HEK293 (cell line): Measurements from ENCODE around the gene B3GNT3.

Experiments
- CTCF ChIA-PET: fragments of 350-600 bp; formaldehyde crosslinking; extraction: SDS; loops from one replicate; lab custom pipeline; 2021; ENCODE audit warnings: antibody characterized with exemption; lab: Yijun Ruan, JAX
- POLR2A ChIA-PET: fragments of 300-600 bp; formaldehyde crosslinking; extraction: SDS; loops from one replicate; lab custom pipeline; 2020; ENCODE audit warnings: antibody characterized with exemption, inconsistent platforms; lab: Yijun Ruan, JAX
- H3K27ac ChIP-seq: fragments of 200-500 bp; sonication (Bioruptor generic); 2 replicates; pipeline ENCODE4 v1.5.1; 2014; ENCODE audit warnings: low read depth, low read length, control low read depth, inconsistent platforms; ENCODE audit errors: extremely low read depth
- H3K36me3 ChIP-seq, 2 experiments: fragments of 200-500 bp in 1 of 2; sonication (Bioruptor generic) in 1 of 2; 1 replicate in 1 of 2; 2 replicates in 1 of 2; pipeline ENCODE4 v1.5.1; 2014 to 2017; ENCODE audit warnings: inconsistent platforms in 2 of 2, low read length in 2 of 2; ENCODE audit not compliant: control insufficient read depth in 2 of 2, insufficient read depth in 1 of 2
- H3K4me1 ChIP-seq: fragments of 200-500 bp; sonication (Bioruptor generic); 2 replicates; pipeline ENCODE4 v1.5.1; 2014; ENCODE audit warnings: mild to moderate bottlenecking, low read length, inconsistent platforms; ENCODE audit not compliant: control insufficient read depth, insufficient read depth
- H3K4me3 ChIP-seq: 2 replicates; pipeline ENCODE4 v1.5.1; 2011; ENCODE audit warnings: low read depth, mild to moderate bottlenecking, control low read depth, low read length, moderate library complexity
- H3K9me3 ChIP-seq: fragments of 200-500 bp; sonication (Bioruptor generic); 2 replicates; pipeline ENCODE4 v1.5.1; 2014; ENCODE audit warnings: low read depth, low read length, inconsistent platforms; ENCODE audit not compliant: control insufficient read depth, insufficient read depth
- GLIS1 ChIP-seq: fragments of 450-650 bp; formaldehyde crosslinking; IDR thresholded peaks from 2 replicates; pipeline ENCODE4 v1.5.1; 2016; ENCODE audit warnings: missing biosample characterization, missing genetic modification characterization
- ZBTB7A ChIP-seq: fragments of 450-650 bp; formaldehyde crosslinking; IDR thresholded peaks from 2 replicates; pipeline ENCODE4 v1.5.1; 2016; ENCODE audit warnings: low read depth, missing biosample characterization, missing genetic modification characterization
- ZNF121 ChIP-seq: fragments of 450-650 bp; formaldehyde crosslinking; IDR thresholded peaks from 2 replicates; pipeline ENCODE4 v1.5.1; 2016; ENCODE audit warnings: missing biosample characterization, missing genetic modification characterization
- ZNF239 ChIP-seq: fragments of 450-650 bp; formaldehyde crosslinking; IDR thresholded peaks from 2 replicates; pipeline ENCODE4 v1.5.1; 2016; ENCODE audit warnings: missing biosample characterization, missing genetic modification characterization
- ZNF248 ChIP-seq: fragments of 450-650 bp; formaldehyde crosslinking; IDR thresholded peaks from 2 replicates; pipeline ENCODE4 v1.5.1; 2017; ENCODE audit warnings: missing biosample characterization, missing genetic modification characterization
- ZNF26 ChIP-seq: fragments of 450-650 bp; formaldehyde crosslinking; IDR thresholded peaks from 2 replicates; pipeline ENCODE4 v1.5.1; 2016; ENCODE audit warnings: missing biosample characterization, missing genetic modification characterization
- ZNF324 ChIP-seq: fragments of 450-650 bp; formaldehyde crosslinking; IDR thresholded peaks from 2 replicates; pipeline ENCODE4 v1.5.1; 2016; ENCODE audit warnings: missing biosample characterization, missing genetic modification characterization
- ZNF362 ChIP-seq: fragments of 450-650 bp; formaldehyde crosslinking; IDR thresholded peaks from 2 replicates; pipeline ENCODE4 v1.5.1; 2016; ENCODE audit warnings: missing biosample characterization, missing genetic modification characterization
- ZNF580 ChIP-seq: fragments of 450-650 bp; formaldehyde crosslinking; IDR thresholded peaks from 2 replicates; pipeline ENCODE4 v1.5.1; 2016; ENCODE audit warnings: missing biosample characterization, missing genetic modification characterization
- ZNF596 ChIP-seq: fragments of 450-650 bp; IDR thresholded peaks from 2 replicates; pipeline ENCODE4 v1.5.0; 2018; ENCODE audit warnings: missing biosample characterization, mild to moderate bottlenecking, missing genetic modification characterization, moderate library complexity
- ZNF623 ChIP-seq: fragments of 450-650 bp; formaldehyde crosslinking; IDR thresholded peaks from 2 replicates; pipeline ENCODE4 v1.5.1; 2016; ENCODE audit warnings: missing biosample characterization, missing genetic modification characterization
- ZNF701 ChIP-seq: fragments of 450-650 bp; formaldehyde crosslinking; IDR thresholded peaks from 2 replicates; pipeline ENCODE4 v1.5.1; 2016; ENCODE audit warnings: missing biosample characterization, missing genetic modification characterization
- ZSCAN5A ChIP-seq: fragments of 450-650 bp; formaldehyde crosslinking; IDR thresholded peaks from 2 replicates; pipeline ENCODE4 v1.5.1; 2016; ENCODE audit warnings: missing biosample characterization, missing genetic modification characterization
- TF ChIP-seq, protein P1 (sequence below): fragments of 450-650 bp; formaldehyde crosslinking; IDR thresholded peaks from 2 replicates; pipeline ENCODE4 v1.5.1; 2016; ENCODE audit warnings: missing biosample characterization, missing genetic modification characterization

The B3GNT3 gene

GRCh38 chr19:17795495-17795856 is 538 bp downstream of the B3GNT3 start:
- Histone ChIP-seq H3K4me3 (peak overlapping the region; percentile 24), H3K4me1 (peaks cover 4% of the 10 kb centered on the region; the same call in 1 of the 2 replicates), H3K36me3 (no peaks in the 10 kb centered on the region), H3K9me3 (no peaks in the 10 kb centered on the region), H3K27ac (no peak overlapping the region)
- CTCF ChIA-PET = interaction anchor here (0.6 to 2.4 kb wide), 4 partner anchors 10 to 970 kb away, joined by 3 to 5 read pairs (median 4); partner anchors contain the start of gene RPL18A
- POLR2A ChIA-PET = interaction anchor here (1.0 to 1.8 kb wide), 3 partner anchors 35 to 77 kb away, joined by 5 to 6 read pairs (median 6); partner anchors contain the start of genes MAP1S and RPL18A
- TF ChIP-seq ZNF324 (no peak), ZSCAN5A (tag by site-specific recombination) (no peak), ZNF596 (tag by site-specific recombination) (no peak), ZNF248 (tag by site-specific recombination) (no peak), GLIS1 (tag by site-specific recombination) (no peak), ZNF26 (tag by site-specific recombination) (no peak)

- CTCF ChIA-PET = interaction anchor here (0.6 to 2.4 kb wide), 5 partner anchors 11 to 970 kb away, joined by 3 to 5 read pairs (median 4); partner anchors contain the start of gene RPL18A
- Histone ChIP-seq H3K36me3 (no peaks in the 10 kb centered on the region), H3K9me3 (no peaks in the 10 kb centered on the region)
- POLR2A ChIA-PET = interaction anchor here (0.5 kb wide), 1 partner anchor 21 kb away, joined by 3 read pairs; no protein-coding TSS in a partner anchor
- peak; percentile 70; the same call in 1 of the 2 replicates for TF ChIP-seq ZNF121 (tag by site-specific recombination)
- no peak for TF ChIP-seq ZNF239 (tag by site-specific recombination)
- TF ChIP-seq ZNF701 = 0 out of 2 replicates have a peak, but pooled peaks have one; percentile 70
- TF ChIP-seq, all 188 proteins: peak for 2
- Histone ChIP-seq H3K4me3 (no peak overlapping the region), H3K4me1 (0 out of 2 replicates have a peak, but pooled peaks cover 4% of the 10 kb centered on the region), H3K27ac (no peak overlapping the region)
Measured at GRCh38 chr19:17796013-17796837, 1.3 kb downstream of the B3GNT3 start.

DNA sequence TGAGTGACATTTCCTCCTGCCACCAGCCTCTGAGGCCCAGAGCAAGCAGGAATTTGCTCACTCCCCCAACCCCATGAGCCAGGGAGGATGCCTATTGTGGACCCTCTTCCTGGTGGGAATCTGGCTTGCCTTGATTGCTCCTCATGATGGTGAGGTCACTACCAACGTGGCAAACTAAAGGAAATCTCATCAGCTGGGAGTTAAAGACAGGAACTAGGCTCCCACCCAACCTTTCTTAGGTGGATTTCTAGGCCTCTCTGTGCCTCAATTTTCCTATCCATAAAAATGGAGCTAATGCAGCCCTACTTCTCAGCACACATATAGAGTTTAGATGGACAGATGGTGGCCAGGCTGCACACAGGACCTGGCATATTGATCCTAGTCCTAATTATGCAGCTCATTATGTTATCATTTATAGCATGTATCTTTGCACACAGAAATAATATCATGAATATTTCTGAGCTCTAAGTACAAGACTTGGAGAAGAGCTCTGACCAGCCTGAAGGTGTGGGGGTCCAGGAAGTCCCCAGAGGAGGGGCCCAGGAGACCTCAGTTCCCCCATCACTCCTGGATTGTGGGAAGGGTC is 2.0 kb downstream of the B3GNT3 start:
- ChIA-PET POLR2A (no interaction called here), CTCF (interaction anchor here (0.6 to 2.4 kb wide), 6 partner anchors 12 to 189 kb away, joined by 3 to 5 read pairs (median 3); partner anchors contain the start of gene RPL18A)
- no peak overlapping the region for H3K27ac ChIP-seq
- H3K4me1 ChIP-seq = no peaks in the 10 kb centered on the region
- H3K9me3 ChIP-seq = no peaks in the 10 kb centered on the region
- no peaks in the 10 kb centered on the region for H3K36me3 ChIP-seq
- TF ChIP-seq ZNF362 (tag by site-specific recombination) = no peak
- TF ChIP-seq ZNF580 = peak; percentile 52; the same call in 1 of the 2 replicates
- TF ChIP-seq ZBTB7A (tag by site-specific recombination) = no peak
- TF ChIP-seq ZNF623 (tag by site-specific recombination) = no peak
- TF ChIP-seq, protein P1, sequence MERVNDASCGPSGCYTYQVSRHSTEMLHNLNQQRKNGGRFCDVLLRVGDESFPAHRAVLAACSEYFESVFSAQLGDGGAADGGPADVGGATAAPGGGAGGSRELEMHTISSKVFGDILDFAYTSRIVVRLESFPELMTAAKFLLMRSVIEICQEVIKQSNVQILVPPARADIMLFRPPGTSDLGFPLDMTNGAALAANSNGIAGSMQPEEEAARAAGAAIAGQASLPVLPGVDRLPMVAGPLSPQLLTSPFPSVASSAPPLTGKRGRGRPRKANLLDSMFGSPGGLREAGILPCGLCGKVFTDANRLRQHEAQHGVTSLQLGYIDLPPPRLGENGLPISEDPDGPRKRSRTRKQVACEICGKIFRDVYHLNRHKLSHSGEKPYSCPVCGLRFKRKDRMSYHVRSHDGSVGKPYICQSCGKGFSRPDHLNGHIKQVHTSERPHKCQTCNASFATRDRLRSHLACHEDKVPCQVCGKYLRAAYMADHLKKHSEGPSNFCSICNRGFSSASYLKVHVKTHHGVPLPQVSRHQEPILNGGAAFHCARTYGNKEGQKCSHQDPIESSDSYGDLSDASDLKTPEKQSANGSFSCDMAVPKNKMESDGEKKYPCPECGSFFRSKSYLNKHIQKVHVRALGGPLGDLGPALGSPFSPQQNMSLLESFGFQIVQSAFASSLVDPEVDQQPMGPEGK (tag by site-specific recombination) = no peak
- no peak overlapping the region for H3K4me3 ChIP-seq
